BLaER1 (cell line): ENCODE results near the gene PLXDC2.
"Not testable (repeated sequence)": the region's sequence is repeated elsewhere in the genome, so short reads cannot be mapped to it uniquely, and the experiment has no call there.

Source experiments
- H3K27ac ChIP-seq: shearing (Covaris generic); formaldehyde crosslinking; 2 replicates; pipeline ENCODE4 v1.8.1; 2022
- H3K27me3 ChIP-seq: shearing (Covaris generic); formaldehyde crosslinking; 2 replicates; pipeline ENCODE4 v1.8.1; 2022
- H3K36me3 ChIP-seq: shearing (Covaris generic); formaldehyde crosslinking; 2 replicates; pipeline ENCODE4 v1.8.1; 2022
- H3K4me1 ChIP-seq: shearing (Covaris generic); formaldehyde crosslinking; 2 replicates; pipeline ENCODE4 v1.8.1; 2022
- H3K4me2 ChIP-seq: shearing (Covaris generic); formaldehyde crosslinking; 2 replicates; pipeline ENCODE4 v1.8.1; 2022
- H3K4me3 ChIP-seq: shearing (Covaris generic); formaldehyde crosslinking; 2 replicates; pipeline ENCODE4 v1.8.1; 2022
- H3K9ac ChIP-seq: shearing (Covaris generic); formaldehyde crosslinking; 2 replicates; pipeline ENCODE4 v1.8.1; 2022
- H3K9me3 ChIP-seq: shearing (Covaris generic); formaldehyde crosslinking; 2 replicates; pipeline ENCODE4 v1.8.1; 2022
- H4K20me1 ChIP-seq: shearing (Covaris generic); formaldehyde crosslinking; 2 replicates; pipeline ENCODE4 v1.8.1; 2022
- Cebpa-rat ChIP-seq: shearing (Covaris generic); IDR thresholded peaks from 2 replicates; pipeline ENCODE4 v1.8.1; 2022

Gene PLXDC2

DNA sequence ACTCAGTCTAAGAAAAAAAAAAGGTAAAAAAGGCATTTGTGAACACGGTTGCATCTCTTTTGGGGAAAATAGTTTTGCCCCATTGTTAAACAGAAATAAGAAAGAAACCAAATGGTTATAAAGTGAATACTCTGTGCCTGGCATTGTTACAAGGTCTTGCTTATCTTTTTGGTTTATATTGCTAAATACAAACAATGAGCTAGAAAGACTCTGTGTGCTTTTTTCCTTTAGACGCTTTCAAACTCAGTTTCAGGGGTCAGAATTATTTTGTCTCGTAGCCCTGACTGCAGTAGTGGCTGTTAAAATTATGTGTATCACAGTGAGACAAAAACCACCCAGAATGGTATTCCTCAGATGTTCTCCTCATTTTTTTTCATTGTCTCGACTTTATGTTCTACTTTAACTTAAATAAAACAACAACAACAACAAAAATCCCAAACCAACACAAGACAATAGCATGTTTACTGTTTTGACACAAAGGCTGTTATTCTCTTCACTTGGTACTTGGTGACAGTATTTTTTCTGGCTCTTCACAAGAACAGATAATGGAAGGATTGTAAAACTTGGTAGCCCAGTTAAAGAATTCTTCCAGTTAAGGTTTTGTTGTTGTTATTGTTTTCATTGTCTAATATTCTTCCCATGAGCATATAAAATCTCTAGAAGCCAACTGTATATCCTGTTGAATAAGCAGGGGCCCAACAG, 190.1 kb downstream of the PLXDC2 start:
- Histone ChIP-seq H3K4me3 (no peak overlapping the region), H3K4me1 (peaks cover 24% of the 10 kb centered on the region), H3K36me3 (peaks cover 17% of the 10 kb centered on the region), H3K27ac (no peak overlapping the region), H3K9ac (no peak overlapping the region), H3K9me3 (no peaks in the 10 kb centered on the region), H4K20me1 (no peaks in the 10 kb centered on the region), H3K4me2 (no peak overlapping the region), H3K27me3 (no peaks in the 10 kb centered on the region)
- no peak for TF ChIP-seq Cebpa-rat

DNA sequence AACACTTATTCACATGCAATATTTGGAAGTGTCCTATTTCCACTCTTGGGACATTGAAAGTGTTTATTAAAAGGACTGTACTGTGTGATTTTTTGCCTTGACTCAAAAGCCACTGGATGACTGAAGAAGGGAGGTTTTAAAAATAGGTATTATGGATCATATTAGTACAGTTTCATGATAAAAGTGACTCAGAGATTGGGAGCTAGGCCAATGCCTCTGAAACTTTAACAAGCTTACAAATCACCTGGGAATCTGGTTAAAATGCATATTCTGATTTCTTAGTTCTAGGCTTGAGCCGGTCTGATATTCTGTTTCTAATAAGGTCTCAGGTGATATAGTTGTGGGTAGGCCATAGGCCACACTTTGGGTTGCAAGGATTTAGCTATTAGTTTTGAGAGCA, 191.2 kb downstream of the PLXDC2 start:
- H3K27ac ChIP-seq = no peak overlapping the region
- no peaks in the 10 kb centered on the region for H4K20me1 ChIP-seq
- TF ChIP-seq Cebpa-rat = no peak
- no peak overlapping the region for H3K4me2 ChIP-seq
- peaks cover 24% of the 10 kb centered on the region for H3K4me1 ChIP-seq
- no peaks in the 10 kb centered on the region for H3K9me3 ChIP-seq
- H3K4me3 ChIP-seq = no peak overlapping the region
- H3K36me3 ChIP-seq = peaks cover 12% of the 10 kb centered on the region
- H3K27me3 ChIP-seq = no peaks in the 10 kb centered on the region
- H3K9ac ChIP-seq = no peak overlapping the region

DNA sequence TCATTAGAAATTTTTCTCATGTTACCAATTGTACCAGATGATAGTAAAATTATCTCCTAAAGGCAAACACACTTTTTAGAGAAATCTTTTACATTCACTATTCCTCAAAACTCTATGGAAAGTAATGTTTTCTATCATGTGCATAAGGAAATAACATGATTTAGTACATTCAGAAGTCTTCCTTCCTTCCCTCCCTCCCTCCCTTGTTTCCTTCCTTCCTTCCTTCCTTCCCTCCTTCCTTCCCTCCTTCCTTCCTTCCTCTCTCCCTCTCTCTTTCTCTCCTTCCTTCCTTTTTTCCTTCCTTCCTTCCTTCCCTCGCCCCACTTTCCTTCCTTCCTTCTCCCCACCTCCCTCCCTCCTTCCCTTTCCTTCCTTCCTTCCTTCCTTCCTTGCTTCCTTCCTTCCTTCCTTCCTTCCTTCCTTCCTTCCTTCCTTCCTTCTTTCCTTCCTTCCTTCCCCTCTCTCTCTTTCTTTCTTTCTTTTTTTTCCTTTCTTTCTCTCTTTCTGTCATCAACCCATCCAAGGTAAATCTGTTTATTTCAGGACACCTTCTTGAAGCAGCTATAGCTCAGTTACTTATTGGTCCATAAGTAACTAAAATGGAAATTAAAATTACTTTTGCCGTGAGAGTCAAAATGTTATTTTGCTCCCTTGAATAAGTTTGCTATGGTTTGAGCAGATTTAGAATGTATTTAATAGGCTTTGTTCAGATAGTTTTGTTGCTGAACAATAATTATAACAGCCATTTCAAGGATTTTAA, 197.9 kb downstream of the PLXDC2 start:
- Histone ChIP-seq H3K36me3 (no peaks in the 10 kb centered on the region), H3K4me1 (no peaks in the 10 kb centered on the region), H3K9me3 (no peaks in the 10 kb centered on the region), H4K20me1 (no peaks in the 10 kb centered on the region), H3K27me3 (no peaks in the 10 kb centered on the region), H3K27ac (no peak overlapping the region), H3K4me2 (no peak overlapping the region), H3K4me3 (no peak overlapping the region), H3K9ac (no peak overlapping the region)
- TF ChIP-seq Cebpa-rat = no peak

DNA sequence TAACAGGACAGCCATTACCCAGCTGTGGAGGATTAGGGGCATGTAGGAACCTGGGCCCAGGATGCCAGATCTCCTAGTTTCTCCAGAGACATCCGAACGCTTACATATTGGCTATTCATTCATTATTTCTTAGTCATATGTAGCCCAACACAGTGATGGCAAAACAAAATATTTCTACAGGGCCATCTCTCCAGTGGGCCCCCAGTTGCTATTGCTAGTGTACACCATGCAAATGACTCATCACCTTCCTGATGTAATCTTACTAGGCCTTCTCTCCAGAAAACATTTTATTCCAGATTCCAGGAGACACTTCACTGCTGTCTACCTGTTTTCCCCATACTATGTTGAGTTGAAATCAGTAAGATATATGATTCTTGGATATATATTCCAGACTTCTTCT, 201.7 kb downstream of the PLXDC2 start:
- Histone ChIP-seq H3K36me3 (no peaks in the 10 kb centered on the region), H3K4me3 (no peak overlapping the region), H4K20me1 (no peaks in the 10 kb centered on the region), H3K4me1 (no peaks in the 10 kb centered on the region), H3K27ac (no peak overlapping the region), H3K9ac (no peak overlapping the region), H3K4me2 (no peak overlapping the region), H3K9me3 (no peaks in the 10 kb centered on the region), H3K27me3 (no peaks in the 10 kb centered on the region)
- no peak for TF ChIP-seq Cebpa-rat

DNA sequence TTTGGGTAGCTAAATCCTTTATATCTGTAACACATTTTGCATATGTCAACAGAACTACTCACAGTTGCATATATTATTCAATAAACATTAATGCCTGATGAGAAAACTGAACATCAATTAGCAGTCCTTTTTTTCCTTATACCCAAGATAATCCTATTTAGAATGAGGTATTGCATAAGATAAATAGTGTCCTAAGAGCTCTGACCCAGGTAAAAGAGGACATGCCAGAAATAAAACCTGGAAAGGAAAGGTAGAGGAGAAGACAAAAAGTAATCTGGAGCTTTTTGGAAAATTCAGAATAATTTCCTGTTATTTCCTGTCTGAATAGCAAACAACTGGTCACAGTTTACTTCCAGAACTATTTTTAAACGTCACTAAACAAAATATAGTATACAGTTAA, 204.4 kb downstream of the PLXDC2 start:
- Histone ChIP-seq H3K4me1 (no peaks in the 10 kb centered on the region), H4K20me1 (no peaks in the 10 kb centered on the region), H3K4me2 (no peak overlapping the region), H3K27me3 (no peaks in the 10 kb centered on the region), H3K9me3 (no peaks in the 10 kb centered on the region), H3K36me3 (no peaks in the 10 kb centered on the region), H3K9ac (no peak overlapping the region), H3K27ac (no peak overlapping the region), H3K4me3 (no peak overlapping the region)
- no peak for TF ChIP-seq Cebpa-rat

DNA sequence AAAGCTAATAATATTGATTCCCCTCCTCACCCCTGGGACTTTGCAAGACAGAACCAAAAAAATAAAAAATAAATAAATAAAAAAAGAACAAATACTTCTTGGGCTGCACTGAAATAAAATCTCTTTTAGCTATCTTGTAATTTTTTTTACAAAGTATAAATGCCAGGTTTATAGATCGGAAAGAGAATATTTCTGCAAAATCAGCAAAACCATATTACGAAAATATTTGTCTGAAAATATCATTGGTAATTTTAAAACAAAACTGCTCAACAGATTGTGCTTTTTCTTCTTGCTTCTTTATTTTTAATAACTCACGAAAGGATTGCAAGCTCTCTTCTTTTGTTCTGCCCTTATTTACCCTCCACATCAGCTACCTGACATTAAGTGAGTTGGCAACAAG, 213.3 kb downstream of the PLXDC2 start:
- Histone ChIP-seq H3K9me3 (no peaks in the 10 kb centered on the region), H3K27me3 (no peaks in the 10 kb centered on the region), H3K36me3 (no peaks in the 10 kb centered on the region), H3K27ac (no peak overlapping the region), H3K4me1 (no peaks in the 10 kb centered on the region), H3K4me3 (no peak overlapping the region), H3K9ac (no peak overlapping the region), H4K20me1 (no peaks in the 10 kb centered on the region), H3K4me2 (no peak overlapping the region)
- TF ChIP-seq Cebpa-rat = no peak

DNA sequence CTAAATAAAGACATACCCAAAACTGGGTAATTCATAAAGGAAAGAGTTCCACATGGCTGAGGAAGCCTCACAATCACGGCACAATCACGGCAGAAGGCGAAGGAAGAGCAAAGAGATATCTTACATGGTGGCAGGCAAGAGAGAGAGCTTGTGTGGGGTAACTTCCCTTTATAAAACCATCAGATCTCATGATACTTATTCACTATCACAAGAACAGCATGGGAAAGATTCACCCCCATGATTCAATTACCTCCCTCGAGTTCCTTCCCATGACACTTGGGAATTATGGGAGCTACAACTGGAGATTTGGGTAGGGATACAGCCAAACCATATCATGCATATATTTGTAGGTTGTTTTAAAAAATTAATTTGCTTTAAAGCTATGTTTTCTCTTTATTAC, 217.2 kb downstream of the PLXDC2 start:
- Histone ChIP-seq H3K9me3 (no peaks in the 10 kb centered on the region), H3K36me3 (no peaks in the 10 kb centered on the region), H3K4me3 (no peak overlapping the region), H3K4me2 (no peak overlapping the region), H4K20me1 (no peaks in the 10 kb centered on the region), H3K27me3 (no peaks in the 10 kb centered on the region), H3K4me1 (no peaks in the 10 kb centered on the region), H3K27ac (no peak overlapping the region), H3K9ac (no peak overlapping the region)
- no peak for TF ChIP-seq Cebpa-rat

DNA sequence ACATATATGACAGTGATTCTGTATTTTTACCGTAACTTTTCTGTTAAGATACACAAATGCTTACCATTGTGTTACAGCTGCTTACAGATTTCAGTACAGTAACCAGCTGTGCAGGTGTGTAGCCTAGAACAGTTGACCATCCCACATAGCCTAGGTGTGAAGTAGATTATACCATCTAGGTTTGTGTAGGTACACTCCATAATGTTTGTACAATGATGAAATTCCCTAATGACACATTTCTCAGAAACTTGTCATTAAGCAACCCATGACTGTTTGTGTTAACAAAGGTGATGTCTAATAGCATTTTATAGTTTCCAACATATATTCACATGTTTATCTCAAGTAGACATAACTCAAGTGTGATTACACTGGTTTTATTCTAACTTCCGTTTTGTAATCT, 218.5 kb downstream of the PLXDC2 start:
- Histone ChIP-seq H3K4me1 (no peaks in the 10 kb centered on the region), H3K4me3 (no peak overlapping the region), H4K20me1 (no peaks in the 10 kb centered on the region), H3K9me3 (no peaks in the 10 kb centered on the region), H3K36me3 (no peaks in the 10 kb centered on the region), H3K27me3 (no peaks in the 10 kb centered on the region), H3K9ac (no peak overlapping the region), H3K4me2 (no peak overlapping the region), H3K27ac (no peak overlapping the region)
- TF ChIP-seq Cebpa-rat = no peak

DNA sequence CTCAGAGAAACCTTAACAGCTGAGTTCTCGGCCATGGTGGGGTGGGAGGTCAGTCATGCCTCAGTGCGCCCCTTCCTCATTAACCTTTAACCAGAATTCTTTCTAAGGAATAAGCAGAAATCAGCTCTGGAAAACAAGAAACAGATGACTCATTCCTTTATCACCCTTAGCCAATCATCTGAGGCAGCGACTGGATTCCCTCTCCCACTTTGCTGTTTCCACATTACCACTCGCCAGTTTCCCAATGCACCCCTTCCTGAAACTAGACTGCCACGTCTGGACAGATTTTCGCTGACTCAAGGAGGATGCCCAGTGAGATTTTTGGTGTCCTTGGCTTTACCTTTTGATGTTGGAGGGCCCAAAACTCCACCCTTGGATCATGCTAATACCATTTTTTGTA, 223.8 kb downstream of the PLXDC2 start:
- Histone ChIP-seq H3K27me3 (no peaks in the 10 kb centered on the region), H4K20me1 (no peaks in the 10 kb centered on the region), H3K4me2 (no peak overlapping the region), H3K4me3 (no peak overlapping the region), H3K36me3 (no peaks in the 10 kb centered on the region), H3K9me3 (no peaks in the 10 kb centered on the region), H3K27ac (no peak overlapping the region), H3K4me1 (no peaks in the 10 kb centered on the region), H3K9ac (no peak overlapping the region)
- TF ChIP-seq Cebpa-rat = no peak

DNA sequence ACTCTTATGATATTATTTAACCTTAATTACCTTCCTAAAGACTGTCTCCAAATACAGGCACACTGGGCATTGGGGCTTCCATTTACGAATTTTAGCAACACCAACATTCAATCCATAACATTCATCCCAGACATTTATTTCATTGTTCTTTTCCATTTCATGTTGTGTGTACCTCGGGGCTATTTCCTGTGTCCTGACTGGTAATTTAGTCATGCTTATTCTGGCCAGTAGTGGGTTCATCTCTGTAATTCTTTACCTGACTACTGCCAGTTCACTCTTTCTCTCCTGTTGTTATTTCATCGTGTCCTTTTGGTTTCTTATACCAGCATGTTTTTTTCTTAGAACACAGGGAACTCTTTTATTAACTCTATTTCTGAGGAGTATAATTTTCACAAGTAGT, 225.7 kb downstream of the PLXDC2 start:
- H3K4me1 ChIP-seq = no peaks in the 10 kb centered on the region
- TF ChIP-seq Cebpa-rat = no peak
- no peaks in the 10 kb centered on the region for H4K20me1 ChIP-seq
- no peaks in the 10 kb centered on the region for H3K27me3 ChIP-seq
- H3K27ac ChIP-seq = no peak overlapping the region
- H3K9ac ChIP-seq = no peak overlapping the region
- no peak overlapping the region for H3K4me2 ChIP-seq
- H3K4me3 ChIP-seq = no peak overlapping the region
- no peaks in the 10 kb centered on the region for H3K9me3 ChIP-seq
- H3K36me3 ChIP-seq = no peaks in the 10 kb centered on the region

DNA sequence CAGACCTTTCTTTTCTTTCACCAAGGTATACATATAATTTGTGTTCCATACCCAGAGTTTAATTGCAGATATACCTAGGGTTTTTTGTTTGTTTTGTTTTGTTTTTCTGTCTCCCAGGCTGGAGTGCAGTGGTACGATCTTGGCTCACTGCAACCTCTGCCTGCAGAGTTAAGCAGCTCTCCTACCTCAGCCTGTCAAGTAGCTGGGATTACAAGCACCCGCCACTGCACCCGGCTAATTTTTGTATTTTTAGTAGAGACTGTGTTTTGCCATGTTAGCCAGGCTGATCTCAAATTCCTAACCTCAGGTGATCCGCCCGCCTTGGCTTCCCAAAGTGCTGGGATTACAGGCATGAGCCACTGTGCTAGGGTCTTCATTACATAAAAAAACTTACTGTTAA, 228.9 kb downstream of the PLXDC2 start:
- not testable (repeated sequence) for H3K4me3 ChIP-seq, H3K4me1 ChIP-seq, H4K20me1 ChIP-seq, H3K36me3 ChIP-seq, H3K9ac ChIP-seq, H3K9me3 ChIP-seq, H3K4me2 ChIP-seq, H3K27me3 ChIP-seq, H3K27ac ChIP-seq
